ENCODE results near the gene MAG.

DNA sequence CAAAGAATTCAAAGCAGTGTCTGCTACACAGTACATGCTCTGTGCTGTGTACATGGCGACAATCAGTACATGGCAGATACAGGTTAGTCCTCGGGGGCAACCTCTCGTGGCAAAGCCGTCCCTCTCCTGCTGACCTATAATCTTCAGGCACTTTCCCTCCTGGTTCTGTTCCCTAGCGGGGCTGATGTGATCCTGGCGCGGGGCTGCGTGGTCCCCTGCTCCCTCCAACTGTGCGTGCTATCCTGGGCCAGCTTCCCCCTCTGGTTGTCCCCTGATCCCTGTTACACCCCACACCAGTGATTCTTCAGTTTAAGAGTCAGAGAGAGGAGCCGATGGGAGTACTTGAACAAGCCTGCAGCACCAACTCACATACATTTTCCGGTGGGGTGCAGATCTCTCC lies 12.1 kb downstream of the MAG start:
- no peak for TF ChIP-seq POLR2AphosphoS5 (IDR thresholded peaks at IDR 0.05)
- no peak for TF ChIP-seq EP300 (IDR thresholded peaks at IDR 0.05)
- TF ChIP-seq, protein P1, sequence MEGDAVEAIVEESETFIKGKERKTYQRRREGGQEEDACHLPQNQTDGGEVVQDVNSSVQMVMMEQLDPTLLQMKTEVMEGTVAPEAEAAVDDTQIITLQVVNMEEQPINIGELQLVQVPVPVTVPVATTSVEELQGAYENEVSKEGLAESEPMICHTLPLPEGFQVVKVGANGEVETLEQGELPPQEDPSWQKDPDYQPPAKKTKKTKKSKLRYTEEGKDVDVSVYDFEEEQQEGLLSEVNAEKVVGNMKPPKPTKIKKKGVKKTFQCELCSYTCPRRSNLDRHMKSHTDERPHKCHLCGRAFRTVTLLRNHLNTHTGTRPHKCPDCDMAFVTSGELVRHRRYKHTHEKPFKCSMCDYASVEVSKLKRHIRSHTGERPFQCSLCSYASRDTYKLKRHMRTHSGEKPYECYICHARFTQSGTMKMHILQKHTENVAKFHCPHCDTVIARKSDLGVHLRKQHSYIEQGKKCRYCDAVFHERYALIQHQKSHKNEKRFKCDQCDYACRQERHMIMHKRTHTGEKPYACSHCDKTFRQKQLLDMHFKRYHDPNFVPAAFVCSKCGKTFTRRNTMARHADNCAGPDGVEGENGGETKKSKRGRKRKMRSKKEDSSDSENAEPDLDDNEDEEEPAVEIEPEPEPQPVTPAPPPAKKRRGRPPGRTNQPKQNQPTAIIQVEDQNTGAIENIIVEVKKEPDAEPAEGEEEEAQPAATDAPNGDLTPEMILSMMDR (IDR thresholded peaks at IDR 0.05), result no peak

Data from esophagus muscularis mucosa (tissue), 4 donors.